K562 (cell line): ENCODE results near the gene HAUS7. TPM values are rescaled to one million over a fixed set of nuclear protein-coding genes. Genes with fewer than 3 reads are reported as not detected.

ENCODE experiments used
- E2F5 ChIP-seq: sonication (generic); formaldehyde crosslinking; IDR thresholded peaks from 2 replicates; pipeline ENCODE4 v1.8.0; 2022; ENCODE audit warnings: mild to moderate bottlenecking, missing genetic modification reagents
- JUNB ChIP-seq: fragments of 450-650 bp; formaldehyde crosslinking; conservative IDR thresholded peaks from 2 replicates; pipeline ENCODE4 v1.4.0; 2020; ENCODE audit warnings: mild to moderate bottlenecking
- L3MBTL2 ChIP-seq: fragments of 450-650 bp; IDR thresholded peaks from 2 replicates; pipeline ENCODE4 v1.6.1; 2016; ENCODE audit warnings: mild to moderate bottlenecking, moderate library complexity
- NONO ChIP-seq, 2 experiments: fragments of 200-400 bp in 1 of 2; fragments of 450-650 bp in 1 of 2; formaldehyde crosslinking in 1 of 2; IDR thresholded peaks; 2 replicates each; pipeline ENCODE4 v1.6.1; 2017; ENCODE audit warnings: low read depth in 2 of 2, mild to moderate bottlenecking in 2 of 2, moderate library complexity in 2 of 2, low read length in 1 of 2
- OTX1 ChIP-seq: fragments of 450-650 bp; formaldehyde crosslinking; IDR thresholded peaks from 2 replicates; pipeline ENCODE4 v1.4.0; 2022; ENCODE audit warnings: mild to moderate bottlenecking
- POLR2G ChIP-seq: fragments of 200-400 bp; formaldehyde crosslinking; IDR thresholded peaks from 2 replicates; pipeline ENCODE4 v1.6.1; 2017; ENCODE audit warnings: low read depth, mild to moderate bottlenecking, antibody characterized with exemption, low read length, moderate library complexity
- PRMT5 ChIP-seq: sonication (generic); formaldehyde crosslinking; IDR thresholded peaks from 2 replicates; pipeline ENCODE4 v1.5.0; 2020; ENCODE audit warnings: missing genetic modification reagents
- RAD21 ChIP-seq, 2 experiments: fragments of 250-450 bp in 1 of 2; fragments of 450-650 bp in 1 of 2; sonication (Bioruptor Pico) in 1 of 2; formaldehyde crosslinking in 1 of 2; IDR thresholded peaks in 1 of 2; conservative IDR thresholded peaks in 1 of 2; 2 replicates each; pipeline versions ENCODE4 v1.4.0 to v1.8.0; 2020 to 2022; ENCODE audit warnings: mild to moderate bottlenecking in 2 of 2, moderate library complexity in 1 of 2
- SIN3B ChIP-seq: fragments of 450-650 bp; IDR thresholded peaks from 2 replicates; pipeline ENCODE4 v1.6.1; 2017; ENCODE audit warnings: low read depth, mild to moderate bottlenecking, moderate library complexity
- SMAD2 ChIP-seq: fragments of 150-350 bp; IDR thresholded peaks from 2 replicates; pipeline ENCODE4 v1.6.1; 2014; ENCODE audit warnings: low read depth, mild to moderate bottlenecking, low read length
- TCFL5 ChIP-seq: fragments of 250-450 bp; sonication (Bioruptor Pico); conservative IDR thresholded peaks from 2 replicates; pipeline ENCODE4 v1.6.1; 2021; ENCODE audit warnings: mild to moderate bottlenecking, moderate library complexity, matching md5 sums
- TEAD2 ChIP-seq: fragments of 450-650 bp; IDR thresholded peaks from 2 replicates; pipeline ENCODE4 v1.6.1; 2016; ENCODE audit warnings: missing genetic modification characterization, control low read depth, missing compliant biosample characterization
- USF2 ChIP-seq: sonication (generic); formaldehyde crosslinking; IDR thresholded peaks from 2 replicates; pipeline ENCODE4 v1.5.0; 2020; ENCODE audit warnings: missing genetic modification reagents
- ZKSCAN8 ChIP-seq: fragments of 200-800 bp; sonication (Bioruptor generic); IDR thresholded peaks from 2 replicates; pipeline ENCODE4 v1.6.1; 2016; ENCODE audit warnings: missing genetic modification characterization, missing compliant biosample characterization
- ZNF24 ChIP-seq: fragments of 450-650 bp; IDR thresholded peaks from 2 replicates; pipeline ENCODE4 v1.6.1; 2016
- ZNF347 ChIP-seq: fragments of 450-650 bp; formaldehyde crosslinking; IDR thresholded peaks from 2 replicates; pipeline ENCODE4 v1.4.0; 2020; ENCODE audit warnings: low read depth, mild to moderate bottlenecking, moderate library complexity
- ZNF354B ChIP-seq: fragments of 250-450 bp; sonication (Bioruptor Pico); IDR thresholded peaks from 2 replicates; pipeline ENCODE4 v1.4.0; 2020
- ZNF445 ChIP-seq: fragments of 250-450 bp; sonication (Bioruptor Pico); IDR thresholded peaks from 2 replicates; pipeline ENCODE4 v1.4.0; 2020; ENCODE audit warnings: low read depth, mild to moderate bottlenecking, moderate library complexity
- polyA plus RNA-seq, 8 experiments: library from polyadenylated mRNA; depleted of rRNA in 4 of 8; stranded (reverse) in 5 of 8; unstranded in 3 of 8; fragments of >200 nt; fragmentation: Nextera tagmentation in 2 of 8; fragmentation: Illumina TruSeq in 1 of 8; extraction: Ambion mirVana in 2 of 8; extraction: Trizol in 1 of 8; gene quantifications; 2 replicates each; pipeline versions ENCODE4 v1.2.1 to v1.2.3, GENCODE V29; 2011 to 2014; ENCODE audit warnings: inconsistent platforms in 1 of 8, missing spikeins in 1 of 8
- total RNA-seq, 7 experiments: library from RNA; depleted of rRNA in 6 of 7; stranded (reverse); fragments of >200 nt in 6 of 7; fragmentation: Illumina TruSeq in 2 of 7; extraction: Trizol in 2 of 7; gene quantifications; 2 replicates each; pipeline versions ENCODE4 v1.2.1 to v1.2.3, GENCODE V29; 2011 to 2021; ENCODE audit warnings: low replicate concordance in 1 of 7
- TF ChIP-seq, protein P1 (sequence below): fragments of 450-650 bp; formaldehyde crosslinking; IDR thresholded peaks from 2 replicates; pipeline ENCODE4 v1.4.0; 2022; ENCODE audit warnings: mild to moderate bottlenecking, moderate library complexity
- TF ChIP-seq, protein P2 (sequence below): fragments of 450-650 bp; IDR thresholded peaks from 2 replicates; pipeline ENCODE4 v1.6.1; 2016
- TF ChIP-seq, protein P3 (sequence below): sonication (generic); formaldehyde crosslinking; IDR thresholded peaks from 2 replicates; pipeline ENCODE4 v1.8.1; 2023; ENCODE audit warnings: mild to moderate bottlenecking, missing genetic modification reagents

Gene HAUS7
- total and polyA plus RNA-seq, 9 of the 15 experiments (the other 6 are each of a cell fraction or from before 2014, with no cell fraction given) = 10.0 to 94.9 (median 48.8) TPM

DNA sequence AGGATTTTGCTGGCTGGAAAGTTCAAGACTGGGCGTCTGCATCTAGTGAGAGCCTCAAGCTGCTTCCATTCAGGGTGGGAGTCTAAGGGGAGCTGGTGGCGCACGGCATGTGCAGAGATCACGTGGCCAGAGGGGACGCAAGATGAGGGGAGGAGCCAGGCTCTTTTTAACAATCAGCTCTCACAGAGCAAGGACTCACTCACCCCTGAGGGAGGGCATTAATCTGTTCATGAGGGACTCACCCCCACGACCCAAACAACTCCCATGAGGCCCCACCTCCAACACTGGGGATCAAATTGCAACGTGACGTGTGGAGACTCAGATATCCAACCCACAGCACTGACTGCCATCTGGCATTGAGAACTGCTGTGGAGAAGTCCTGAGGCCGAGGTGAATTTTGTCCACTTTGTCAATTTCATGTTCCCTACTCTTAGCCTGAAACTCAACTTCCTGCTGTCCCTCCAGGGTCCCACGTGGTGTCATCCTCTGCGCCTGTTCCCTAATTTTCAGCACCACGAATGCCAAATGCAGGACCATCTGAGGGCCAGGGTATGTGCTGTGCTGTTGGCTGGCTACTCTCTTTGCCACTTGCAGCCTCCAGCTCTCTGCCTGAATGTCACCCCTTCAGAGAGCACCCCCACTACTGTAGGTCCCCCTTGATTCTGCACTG, 53.5 kb downstream of the HAUS7 start (continued):
- TF ChIP-seq, protein P1, sequence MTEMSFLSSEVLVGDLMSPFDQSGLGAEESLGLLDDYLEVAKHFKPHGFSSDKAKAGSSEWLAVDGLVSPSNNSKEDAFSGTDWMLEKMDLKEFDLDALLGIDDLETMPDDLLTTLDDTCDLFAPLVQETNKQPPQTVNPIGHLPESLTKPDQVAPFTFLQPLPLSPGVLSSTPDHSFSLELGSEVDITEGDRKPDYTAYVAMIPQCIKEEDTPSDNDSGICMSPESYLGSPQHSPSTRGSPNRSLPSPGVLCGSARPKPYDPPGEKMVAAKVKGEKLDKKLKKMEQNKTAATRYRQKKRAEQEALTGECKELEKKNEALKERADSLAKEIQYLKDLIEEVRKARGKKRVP (CRISPR knock-in tag) = no peak
- TF ChIP-seq E2F5 (no peak), SIN3B (no peak), OTX1 (CRISPR knock-in tag) (no peak), NONO (IDR thresholded peaks at IDR 0.05; ENCODE audit: low read depth in 2 of 2, low read length in 1 of 2) (no peak), JUNB (CRISPR knock-in tag) (no peak), ZNF354B (no peak), TEAD2 (tag) (no peak), POLR2G (no peak), RAD21 (CRISPR knock-in tag; conservative IDR thresholded peaks at IDR 0.05 in 1 of 2, IDR thresholded peaks at IDR 0.05 in 1 of 2) (no peak), PRMT5 (CRISPR knock-in tag) (no peak), ZNF347 (no peak), ZKSCAN8 (CRISPR knock-in tag) (no peak), SMAD2 (no peak), USF2 (CRISPR knock-in tag) (peak; percentile 85), ZNF24 (no peak), L3MBTL2 (peak; percentile 72), TCFL5 (CRISPR knock-in tag) (no peak), ZNF445 (CRISPR knock-in tag) (no peak)
- TF ChIP-seq, protein P2, sequence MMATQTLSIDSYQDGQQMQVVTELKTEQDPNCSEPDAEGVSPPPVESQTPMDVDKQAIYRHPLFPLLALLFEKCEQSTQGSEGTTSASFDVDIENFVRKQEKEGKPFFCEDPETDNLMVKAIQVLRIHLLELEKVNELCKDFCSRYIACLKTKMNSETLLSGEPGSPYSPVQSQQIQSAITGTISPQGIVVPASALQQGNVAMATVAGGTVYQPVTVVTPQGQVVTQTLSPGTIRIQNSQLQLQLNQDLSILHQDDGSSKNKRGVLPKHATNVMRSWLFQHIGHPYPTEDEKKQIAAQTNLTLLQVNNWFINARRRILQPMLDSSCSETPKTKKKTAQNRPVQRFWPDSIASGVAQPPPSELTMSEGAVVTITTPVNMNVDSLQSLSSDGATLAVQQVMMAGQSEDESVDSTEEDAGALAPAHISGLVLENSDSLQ = no peak
- TF ChIP-seq, protein P3, sequence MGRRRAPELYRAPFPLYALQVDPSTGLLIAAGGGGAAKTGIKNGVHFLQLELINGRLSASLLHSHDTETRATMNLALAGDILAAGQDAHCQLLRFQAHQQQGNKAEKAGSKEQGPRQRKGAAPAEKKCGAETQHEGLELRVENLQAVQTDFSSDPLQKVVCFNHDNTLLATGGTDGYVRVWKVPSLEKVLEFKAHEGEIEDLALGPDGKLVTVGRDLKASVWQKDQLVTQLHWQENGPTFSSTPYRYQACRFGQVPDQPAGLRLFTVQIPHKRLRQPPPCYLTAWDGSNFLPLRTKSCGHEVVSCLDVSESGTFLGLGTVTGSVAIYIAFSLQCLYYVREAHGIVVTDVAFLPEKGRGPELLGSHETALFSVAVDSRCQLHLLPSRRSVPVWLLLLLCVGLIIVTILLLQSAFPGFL (CRISPR knock-in tag) = no peak
